Mesenteric fat pad (tissue), 1 donor: ENCODE measurements around the gene GPAT2. TPM values are rescaled to one million over a fixed set of nuclear protein-coding genes. Genes with fewer than 3 reads are reported as not detected.
"Not testable (repeated sequence)": the region's sequence is repeated elsewhere in the genome, so short reads cannot be mapped to it uniquely, and the experiment has no call there.

Experiments
- DNase-seq: peaks from one replicate; pipeline ENCODE4 v3.0.0-alpha.2; 2020; ENCODE audit warnings: low spot score
- total RNA-seq: library from RNA; stranded (reverse); fragmentation: NEBNext Ultra II Directional; extraction: Animal tissue kit (Norgen Biotek cat#: 25700); gene quantifications from one replicate; pipeline ENCODE4 v1.2.1, GENCODE V29; 2021
- donor health status: DM: yes; HTN: yes; CAD: no.

The GPAT2 gene
- total RNA-seq, 1 donor from 2014 or later = 9.0 TPM

DNA sequence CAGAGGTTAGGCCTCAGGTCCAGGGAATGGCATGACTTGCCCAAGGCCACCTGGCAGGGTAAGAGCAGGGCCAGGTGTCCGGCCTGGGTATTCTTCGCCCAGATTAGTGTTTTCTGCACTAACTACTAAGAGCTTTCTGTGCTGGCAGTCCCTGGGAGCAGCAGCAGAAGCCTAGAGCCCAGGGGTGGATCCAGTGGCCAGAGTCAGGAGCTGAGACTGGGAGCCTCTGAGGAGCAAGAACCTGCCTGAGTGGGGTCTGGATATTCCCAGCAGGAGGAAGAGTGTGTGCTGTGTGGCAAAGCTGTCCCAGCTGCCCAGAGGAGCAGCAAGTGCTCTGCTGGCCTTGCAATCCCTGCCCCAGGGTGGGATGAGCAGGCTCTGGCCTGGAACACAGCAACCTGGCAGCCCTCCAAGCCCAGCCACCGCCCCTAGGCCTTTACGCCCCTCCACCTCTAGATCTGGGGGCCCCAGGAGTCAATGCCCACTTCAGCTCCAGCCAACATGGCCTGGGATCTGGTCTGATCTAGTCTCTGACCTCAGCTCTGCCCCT, 30.7 kb upstream of the GPAT2 start:
- peak; percentile 83 for DNase-seq

DNA sequence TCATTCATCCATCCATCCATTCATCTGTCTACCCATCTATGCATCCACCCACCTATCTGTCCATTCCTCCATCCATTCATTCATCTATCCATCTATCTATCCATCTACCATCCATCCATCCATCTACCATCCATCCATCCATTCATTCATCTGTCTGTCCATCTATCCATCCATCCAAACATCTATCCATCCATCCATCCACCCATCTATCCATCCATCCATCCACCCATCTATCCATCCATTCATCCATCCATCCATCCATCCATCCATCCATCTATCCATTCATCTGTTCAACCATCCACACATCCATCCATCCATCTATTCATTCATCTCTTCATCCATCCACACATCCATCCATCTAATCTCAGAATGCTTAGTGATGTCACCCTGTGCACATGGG, 30.0 kb upstream of the GPAT2 start:
- not testable (repeated sequence) for DNase-seq

DNA sequence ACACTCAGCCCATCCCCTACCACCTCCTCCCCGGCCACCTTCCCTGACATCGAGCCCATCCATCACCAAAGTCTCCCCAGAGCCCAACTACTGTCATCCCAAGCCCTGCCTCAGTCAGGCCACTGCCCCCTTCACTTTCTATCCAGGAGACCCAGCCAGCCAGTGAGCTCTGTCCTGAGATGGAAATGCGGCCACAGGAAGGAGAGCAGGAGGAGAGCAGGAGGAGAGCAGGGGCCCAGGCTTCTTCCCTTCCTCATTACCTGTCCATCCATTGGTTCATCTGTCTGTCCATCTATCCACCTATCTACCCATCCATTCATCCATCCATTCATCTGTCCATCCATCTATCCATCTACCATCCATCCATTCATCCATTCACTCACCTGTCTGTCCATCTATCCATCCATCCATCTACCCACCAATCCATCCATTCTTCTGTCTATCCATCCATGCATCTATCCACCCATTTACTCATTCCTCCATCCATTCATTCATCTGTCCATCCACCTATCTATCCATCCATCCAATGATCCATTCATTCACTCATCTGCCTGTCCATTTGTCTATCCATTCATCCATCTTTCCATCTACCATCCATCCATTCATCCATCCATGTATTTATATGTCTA, 29.4 kb upstream of the GPAT2 start:
- not testable (repeated sequence) for DNase-seq

DNA sequence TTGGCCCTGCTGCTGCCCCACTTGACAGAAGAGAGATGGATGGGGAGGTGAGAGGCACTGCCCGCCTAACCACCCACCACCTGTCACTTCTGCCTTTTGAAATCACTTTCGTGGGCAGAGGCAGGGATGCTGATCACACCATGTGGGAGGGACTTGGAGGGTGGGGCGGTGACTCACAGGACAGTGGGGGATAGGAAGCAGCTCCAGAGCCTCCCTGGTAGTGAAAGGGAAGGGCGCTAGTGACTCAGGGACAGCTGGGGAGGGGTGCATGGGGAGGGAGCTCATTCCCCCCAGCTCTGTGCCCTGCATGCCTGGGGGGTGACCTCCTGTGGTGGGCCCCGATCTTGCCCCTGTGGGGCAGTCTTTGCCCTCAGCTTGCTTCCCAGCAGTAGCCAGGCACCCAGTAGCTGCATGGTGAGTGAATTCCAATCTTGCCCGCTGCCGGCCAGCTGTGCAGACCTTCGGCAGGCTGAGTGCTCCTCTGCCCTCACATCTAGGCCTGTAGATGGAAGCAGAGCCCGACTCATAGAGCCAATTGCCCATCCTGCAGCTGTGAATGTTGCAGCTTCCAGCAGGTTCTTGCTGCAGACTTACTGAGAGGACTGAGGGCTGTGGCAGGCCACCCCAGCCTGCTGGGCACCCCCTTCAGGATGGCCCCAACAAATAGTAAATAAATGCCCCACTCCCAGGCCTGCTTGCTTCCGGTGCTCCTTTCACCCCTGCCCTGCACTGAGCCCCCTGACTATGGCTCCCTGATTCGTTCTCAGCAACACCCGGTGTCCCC, 28.6 kb upstream of the GPAT2 start:
- peak; percentile 76 for DNase-seq

DNA sequence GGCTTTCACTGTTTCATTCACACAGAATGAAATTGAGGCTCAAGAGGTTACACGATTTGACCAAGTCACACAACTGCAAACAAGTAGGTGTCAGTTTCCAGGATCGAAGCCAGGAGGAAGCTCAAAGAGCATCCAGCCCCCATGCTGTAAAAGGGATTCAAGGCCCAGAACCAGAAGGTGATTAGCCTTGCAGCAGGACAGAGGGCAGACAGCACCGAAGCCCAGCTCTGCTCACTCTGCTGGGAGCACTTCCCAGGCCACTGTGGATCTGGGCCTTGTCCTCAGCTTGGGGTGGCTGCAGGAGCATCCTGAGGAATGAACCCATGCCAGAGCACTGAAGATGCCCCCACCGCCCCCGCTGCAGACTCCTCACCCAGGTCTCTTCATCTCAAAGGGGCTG, 27.8 kb upstream of the GPAT2 start:
- DNase-seq = not testable (repeated sequence)

DNA sequence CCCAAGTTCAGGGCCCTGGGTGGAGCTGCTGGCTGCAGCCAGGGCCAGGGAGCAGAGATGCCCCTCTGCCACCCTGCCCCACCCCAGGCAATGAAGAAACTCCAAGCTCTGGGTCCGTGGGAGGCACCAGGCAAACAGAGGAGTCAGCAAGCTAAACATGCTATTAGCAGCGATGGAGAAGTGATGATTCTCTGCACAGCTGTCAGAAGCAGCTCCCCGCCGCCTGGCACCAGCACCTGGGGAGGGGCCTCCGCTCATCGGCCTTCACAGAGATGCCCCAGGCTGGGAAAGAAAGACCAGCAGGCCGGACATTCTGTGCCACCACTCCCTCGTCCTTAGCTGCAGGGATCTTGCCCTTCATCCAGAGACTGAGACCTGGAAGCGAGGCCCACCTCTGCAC, 27.2 kb upstream of the GPAT2 start:
- DNase-seq = peak; percentile 89

DNA sequence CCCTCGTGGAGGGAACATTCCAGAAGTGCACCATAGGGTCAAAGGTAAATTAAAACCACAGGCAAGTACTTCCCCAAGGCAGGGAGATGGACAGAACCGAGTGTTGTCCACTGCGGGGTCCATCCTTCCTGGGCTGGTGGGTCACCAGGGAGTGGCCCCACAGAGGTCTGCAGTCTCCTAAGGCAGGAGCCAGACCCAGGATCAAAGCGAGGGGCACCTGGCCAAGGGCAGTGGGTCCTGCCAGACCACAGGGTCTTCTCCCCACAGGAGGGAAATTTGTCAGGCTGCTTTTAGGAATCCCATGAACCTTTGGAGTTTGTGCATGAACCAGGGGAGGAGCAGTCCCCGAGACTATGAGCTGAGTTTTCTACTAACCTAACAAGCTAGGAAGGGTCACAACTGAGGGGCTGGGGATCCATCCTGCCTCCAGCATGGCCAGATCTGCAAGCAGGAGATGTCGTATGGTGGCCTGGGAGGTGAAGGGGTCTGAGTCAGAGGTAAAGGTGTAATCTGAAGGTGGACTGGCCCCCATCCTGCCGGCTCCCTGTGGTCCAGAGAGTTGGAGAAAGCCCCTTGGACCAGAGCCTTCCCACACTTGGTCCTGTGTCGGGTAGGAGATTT, 26.6 kb upstream of the GPAT2 start:
- DNase-seq = peak; percentile 78

DNA sequence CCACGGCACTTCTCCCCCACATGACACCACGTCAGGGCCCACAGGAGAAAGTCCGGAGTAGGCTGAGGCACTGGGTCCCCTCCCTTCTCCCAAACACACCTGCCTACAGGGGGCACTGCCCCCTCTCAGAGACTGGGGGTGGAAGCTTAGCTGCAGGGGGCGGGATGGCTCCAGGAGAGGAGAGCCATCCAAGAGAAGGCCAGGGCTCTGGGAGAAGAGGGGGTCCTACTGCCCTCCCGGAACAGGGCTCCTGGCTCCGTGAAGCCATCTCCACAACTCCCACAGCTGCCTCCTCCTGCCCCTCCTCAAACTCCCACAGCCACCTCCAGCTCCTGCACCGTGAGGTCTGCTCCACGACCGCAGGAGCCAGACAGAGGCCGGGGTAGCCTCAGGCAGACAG, 25.6 kb upstream of the GPAT2 start:
- peak; percentile 68 for DNase-seq

DNA sequence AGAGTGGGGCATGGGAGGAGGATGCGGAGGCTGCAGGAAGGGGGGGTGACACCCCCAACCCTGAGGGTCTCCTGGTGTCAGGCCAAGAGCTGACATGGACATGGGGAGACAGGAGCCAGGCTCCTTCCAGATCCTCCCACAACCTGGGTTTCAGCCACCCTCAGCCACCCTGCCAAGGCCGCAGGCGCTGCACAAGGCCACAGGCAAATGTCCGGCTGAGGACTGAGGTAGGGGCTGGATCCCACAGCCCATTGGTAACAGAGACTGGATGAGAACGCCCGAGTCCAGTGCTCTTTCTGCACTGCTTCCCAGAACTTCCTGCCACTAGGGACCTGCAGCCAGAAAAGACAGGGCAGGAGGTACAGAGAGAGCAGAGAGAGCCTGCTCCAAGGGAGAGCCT, 24.7 kb upstream of the GPAT2 start:
- not testable (repeated sequence) for DNase-seq

DNA sequence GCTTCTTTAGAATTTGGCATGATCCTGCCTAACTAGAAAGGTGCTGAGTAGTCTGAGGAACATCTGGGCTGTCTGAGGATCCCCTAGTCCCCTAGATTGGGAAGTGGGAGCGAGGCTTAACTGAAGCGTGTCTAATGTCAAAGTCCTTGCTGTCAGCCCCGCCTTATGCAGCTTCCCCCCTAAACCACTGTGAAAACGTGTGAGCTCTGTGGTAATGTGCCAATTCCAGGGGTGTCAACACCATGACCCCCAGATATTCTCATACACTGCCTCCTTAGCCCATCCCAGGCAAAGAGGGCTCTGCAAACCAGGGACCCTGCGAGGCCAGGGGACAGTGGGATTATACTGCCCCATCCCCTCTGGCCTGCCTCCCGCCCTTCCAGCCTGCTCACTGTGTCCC, 21.1 kb upstream of the GPAT2 start:
- DNase-seq = not testable (repeated sequence)

DNA sequence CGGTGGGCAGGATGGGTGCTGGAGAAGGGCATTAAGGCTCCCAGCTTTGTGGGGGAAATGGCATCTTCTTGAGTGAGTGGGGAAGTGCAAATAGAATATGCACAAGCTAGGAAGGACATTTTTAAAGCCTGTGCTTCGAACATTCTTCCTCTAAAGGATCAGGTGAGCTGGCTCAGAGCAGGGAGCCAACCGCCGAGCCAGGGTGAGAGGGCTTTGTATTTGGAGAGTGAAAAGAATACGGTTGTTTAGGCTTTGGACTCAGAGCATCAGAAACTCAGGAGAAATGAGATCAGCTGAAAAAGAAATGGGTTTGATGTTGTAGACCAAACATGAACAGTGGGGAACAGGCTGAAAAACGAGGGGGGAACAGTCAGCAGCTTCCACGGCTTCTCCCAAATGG, 19.8 kb upstream of the GPAT2 start:
- DNase-seq = peak; percentile 64

DNA sequence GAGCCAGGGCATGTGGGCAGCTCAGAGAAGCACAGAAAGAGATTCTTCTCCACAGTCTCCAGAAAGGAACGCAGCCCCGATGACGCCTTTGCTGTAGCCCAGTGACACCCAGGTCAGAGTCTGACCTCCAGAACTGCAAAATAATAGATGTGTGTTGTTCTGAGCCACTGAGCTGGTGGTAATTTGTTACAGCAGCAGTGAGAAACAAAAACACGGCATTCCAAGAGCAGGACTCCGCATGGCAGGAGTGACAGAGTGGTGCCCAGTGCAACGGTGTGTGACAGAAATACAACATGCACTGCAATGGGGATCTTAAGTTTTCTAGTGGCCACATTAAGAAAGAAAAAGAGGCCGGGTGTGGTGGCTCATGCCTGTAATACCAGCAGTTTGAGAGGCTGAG, 18.7 kb upstream of the GPAT2 start:
- DNase-seq = not testable (repeated sequence)

DNA sequence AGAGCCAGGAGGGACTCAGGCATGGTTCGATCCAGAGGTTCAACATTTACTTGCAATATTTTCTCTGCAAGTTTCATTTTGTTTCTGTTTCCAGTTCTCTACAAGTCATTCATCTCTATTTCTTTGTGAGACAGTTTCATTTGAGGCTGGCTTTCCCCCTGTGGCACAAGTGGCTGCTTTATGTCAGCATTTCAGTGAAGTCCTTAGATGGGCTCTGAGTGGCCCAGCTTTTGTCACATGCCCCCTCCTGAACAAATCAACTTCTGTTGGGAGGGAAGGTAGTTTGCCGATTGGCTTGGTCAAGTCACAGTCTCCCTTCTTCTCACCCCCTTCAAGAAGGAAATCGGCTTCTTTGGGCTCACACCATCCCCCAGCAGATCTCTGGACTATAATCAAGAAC, 17.9 kb upstream of the GPAT2 start:
- DNase-seq = not testable (repeated sequence)

DNA sequence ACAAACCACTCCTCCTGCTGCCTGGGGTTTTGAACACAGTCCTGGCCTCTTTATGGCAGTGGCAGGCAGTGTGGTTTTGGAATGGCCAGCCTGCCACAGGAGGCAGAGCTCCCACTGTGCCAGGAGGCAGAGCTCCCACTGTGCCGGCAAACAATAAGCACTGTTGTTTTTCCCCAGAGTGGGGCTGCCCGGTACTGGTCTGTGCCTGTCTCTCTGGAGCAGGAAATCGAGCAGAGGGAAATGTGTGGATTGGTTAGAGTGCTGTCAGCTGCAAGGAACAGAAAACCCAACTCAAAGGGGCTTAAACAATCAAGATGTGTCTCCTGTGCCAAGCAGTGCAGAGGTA, 15.2 kb upstream of the GPAT2 start:
- not testable (repeated sequence) for DNase-seq

DNA sequence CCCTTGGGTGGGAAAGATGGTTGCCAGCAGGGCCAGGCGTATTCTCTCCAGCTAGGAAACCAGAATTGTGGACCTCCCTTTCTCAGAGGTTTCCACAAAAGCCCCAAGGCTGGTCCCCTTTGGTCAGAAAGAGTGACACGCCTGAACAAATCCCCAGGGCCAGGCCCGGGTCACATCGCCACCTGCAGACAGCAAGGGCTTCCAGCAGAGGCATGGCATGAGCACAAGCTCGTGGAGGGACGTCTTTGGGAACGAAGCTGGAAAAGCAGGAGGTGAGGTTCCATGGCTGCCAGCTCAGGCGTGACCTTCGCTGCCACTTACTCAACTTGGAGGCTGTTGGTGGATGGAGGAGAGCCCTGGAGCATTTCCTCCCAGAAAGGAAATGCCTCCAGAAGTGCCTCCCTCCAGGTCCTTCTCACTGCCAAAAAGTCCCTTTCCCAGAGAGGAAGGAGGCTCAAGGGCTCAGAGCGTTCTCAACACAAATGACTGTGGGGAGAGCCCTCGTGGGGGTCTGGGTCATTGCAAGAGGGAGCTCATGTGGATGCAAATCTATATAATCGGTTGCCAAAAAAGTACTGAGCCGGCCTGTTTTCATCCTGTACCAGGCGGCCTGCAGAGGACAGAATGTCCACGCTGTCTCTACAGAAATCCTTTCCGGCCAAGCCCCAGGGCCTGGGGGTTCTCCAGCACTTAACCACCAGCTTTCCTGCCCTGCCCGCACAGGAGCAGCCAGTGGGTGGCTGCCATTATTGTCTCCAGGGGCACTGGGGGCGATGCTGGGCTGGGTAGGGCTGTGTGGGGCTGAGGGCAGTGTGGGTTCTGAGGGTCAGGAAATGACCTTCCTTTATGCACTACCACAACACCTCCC, 14.6 kb upstream of the GPAT2 start:
- DNase-seq = not testable (repeated sequence)

DNA sequence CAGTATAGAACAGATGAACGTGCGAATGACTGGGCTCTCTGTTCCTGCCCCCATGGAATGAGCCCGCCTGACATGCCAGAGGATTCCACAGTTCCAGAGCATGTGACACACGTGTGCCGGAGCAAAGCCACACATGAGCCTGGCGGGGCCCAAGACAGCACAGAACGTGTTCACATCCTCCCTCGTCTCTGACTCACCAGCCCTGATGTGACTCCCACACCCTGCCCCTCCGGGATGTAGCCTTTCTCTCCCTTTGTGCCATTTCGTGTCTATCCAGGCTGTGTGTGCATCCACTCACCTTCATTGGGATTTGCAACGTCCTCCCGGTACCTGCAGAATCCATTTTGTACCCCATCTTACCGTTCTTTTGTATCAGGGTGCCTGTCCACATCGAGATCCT, 838 bp upstream of the GPAT2 start:
- not testable (repeated sequence) for DNase-seq

DNA sequence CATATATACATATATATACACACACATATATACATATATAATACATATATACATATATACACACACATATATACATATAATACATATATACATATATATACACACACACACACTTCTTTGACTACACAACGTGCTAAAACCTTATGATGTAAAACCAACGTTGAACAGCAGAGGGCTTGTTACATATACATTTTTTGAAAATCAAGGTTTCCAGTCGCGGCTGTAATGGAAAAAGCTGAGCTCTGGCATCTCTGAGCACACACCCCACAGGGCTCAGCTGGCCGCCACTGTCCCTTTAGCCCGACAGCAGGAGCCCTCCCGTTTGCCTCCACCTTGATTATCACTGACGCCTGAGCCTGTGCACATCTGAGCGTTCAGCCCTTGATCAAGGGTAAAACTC, 719 bp downstream of the GPAT2 start:
- DNase-seq = not testable (repeated sequence)

DNA sequence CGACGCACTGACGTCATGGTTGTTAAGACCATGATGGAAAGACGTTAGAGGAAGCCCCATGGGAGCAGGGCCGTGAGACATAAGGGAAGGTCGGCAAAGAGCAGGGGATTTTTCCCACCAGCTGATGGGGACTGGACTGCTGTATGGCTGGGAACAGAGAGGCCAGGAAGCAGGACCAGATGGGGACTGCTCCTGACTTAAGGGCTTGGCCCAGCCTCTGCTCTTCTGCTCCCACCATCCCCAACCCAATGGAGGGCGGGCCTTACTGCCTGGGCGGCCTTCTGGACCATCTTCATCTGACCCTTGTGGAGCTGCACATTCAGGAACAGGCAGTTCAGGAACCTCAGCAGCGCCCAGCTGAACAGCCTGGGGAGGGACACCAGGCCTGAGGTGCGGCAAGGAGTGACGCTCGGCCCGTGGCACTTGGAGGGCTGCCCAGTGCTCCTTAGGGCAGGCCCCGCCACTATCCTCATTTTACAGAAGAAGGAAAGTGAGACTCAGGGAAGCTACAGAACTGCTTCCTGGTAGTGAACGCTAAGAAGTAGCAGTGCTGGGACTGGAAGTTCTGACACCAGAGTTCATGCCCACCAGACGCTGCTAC, 6.9 kb downstream of the GPAT2 start:
- not testable (repeated sequence) for DNase-seq

DNA sequence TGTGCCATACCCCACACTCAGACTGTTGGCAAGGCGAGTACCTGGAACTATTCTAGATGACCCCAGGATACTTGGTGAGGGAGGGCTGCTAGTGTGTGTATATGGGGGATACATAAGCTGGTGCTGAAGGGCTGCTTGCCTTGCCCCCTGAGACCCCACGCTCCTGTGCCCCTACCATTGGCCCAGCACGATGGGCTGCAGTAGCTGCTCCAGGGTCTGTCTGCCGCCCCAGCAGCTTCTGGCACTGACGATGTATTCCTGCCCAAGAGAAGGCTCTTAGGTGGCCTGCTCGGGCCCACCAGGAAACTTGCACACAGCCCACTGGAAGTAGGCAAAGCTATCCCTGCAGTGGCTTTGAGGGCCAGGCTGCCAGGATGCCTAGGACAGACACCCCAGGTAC, 9.0 kb downstream of the GPAT2 start:
- DNase-seq = peak; percentile 45

DNA sequence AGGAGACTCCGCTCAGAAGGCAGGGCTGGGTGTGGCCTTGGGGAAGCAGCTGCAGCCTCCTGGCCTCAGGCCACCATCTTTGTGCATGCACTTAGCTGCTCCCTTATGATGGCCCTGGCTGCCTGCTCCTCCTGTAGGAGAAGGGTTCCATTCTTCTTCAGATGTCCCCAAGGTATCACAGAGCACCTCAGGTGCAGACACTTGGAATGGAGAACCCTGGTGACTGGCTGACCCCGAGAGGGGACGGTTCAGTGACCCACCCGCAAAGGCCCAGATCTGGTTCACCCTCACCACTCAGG, 9.6 kb downstream of the GPAT2 start:
- peak; percentile 78 for DNase-seq
